Endothelial cell of umbilical vein (primary cell): ENCODE data around the gene CACNB4. TPM values are rescaled to one million over a fixed set of nuclear protein-coding genes. Genes with fewer than 3 reads are reported as not detected.
"Not testable (repeated sequence)": the region's sequence is repeated elsewhere in the genome, so short reads cannot be mapped to it uniquely, and the experiment has no call there.

Experiments
- BruUV-seq: library from RNA; stranded (reverse); fragments of 400-500 nt; replicated peaks from 2 replicates; lab custom pipeline; 2021; lab: Mats Ljungman, UMichigan
- CTCF ChIA-PET: fragments of 300-600, 350-600 bp; sonication (Branson Sonifier 250); formaldehyde crosslinking; loops from one replicate; lab custom pipeline; 2021; ENCODE audit warnings: antibody characterized with exemption, inconsistent platforms; lab: Charles Lee
- POLR2A ChIA-PET: fragments of 300-600, 350-600 bp; sonication (Branson Sonifier 250); formaldehyde crosslinking; loops from one replicate; lab custom pipeline; 2021; ENCODE audit warnings: antibody characterized with exemption, inconsistent platforms; lab: Charles Lee
- DNase-seq: peaks from one replicate; pipeline ENCODE4 v3.0.0-alpha.2; 2011; ENCODE audit warnings: low read depth, low spot score
- FAIRE-seq: peaks from 2 replicates; lab custom pipeline; 2011; peaks lifted over from hg19 to GRCh38; lab: Jason Lieb, UNC
- H2AFZ ChIP-seq: 2 replicates; pipeline ENCODE4 v1.6.0; 2012; ENCODE audit warnings: low read depth, low read length, control low read depth, inconsistent platforms
- H3K27ac ChIP-seq: 2 replicates; pipeline ENCODE4 v1.5.1; 2011; ENCODE audit warnings: low read depth, mild to moderate bottlenecking, control low read depth, low read length, moderate library complexity; ENCODE audit not compliant: insufficient read depth
- H3K27me3 ChIP-seq, 2 experiments: 2 replicates each; pipeline versions ENCODE4 v1.6.0 to v1.6.1; 2011; ENCODE audit warnings: low read length in 2 of 2, mixed read lengths in 1 of 2; ENCODE audit not compliant: control insufficient read depth in 2 of 2, insufficient read depth in 2 of 2
- H3K36me3 ChIP-seq, 2 experiments: 2 replicates in 1 of 2; 3 replicates in 1 of 2; pipeline ENCODE4 v1.5.1; 2011; ENCODE audit warnings: low read length in 2 of 2, mild to moderate bottlenecking in 1 of 2, moderate library complexity in 1 of 2; ENCODE audit not compliant: control insufficient read depth in 2 of 2, insufficient read depth in 2 of 2; ENCODE audit errors: extremely low read depth in 1 of 2
- H3K4me1 ChIP-seq: 3 replicates; pipeline ENCODE4 v1.5.1; 2011; ENCODE audit warnings: mild to moderate bottlenecking, low read length; ENCODE audit not compliant: control insufficient read depth, insufficient read depth; ENCODE audit errors: extremely low read depth
- H3K4me2 ChIP-seq: 2 replicates; pipeline ENCODE4 v1.6.1; 2011; ENCODE audit warnings: low read length, control low read depth, mixed read lengths; ENCODE audit not compliant: insufficient read depth
- H3K4me3 ChIP-seq, 3 experiments: fragments of 200-600 bp in 1 of 3; sonication (generic), shearing (Covaris generic) in 1 of 3; replicated peaks in 1 of 3; 2 replicates each; pipeline ENCODE4 v1.5.1; 2011 to 2016; ENCODE audit warnings: control low read depth in 3 of 3, low read length in 3 of 3, mild to moderate bottlenecking in 2 of 3, inconsistent platforms in 1 of 3, low read depth in 1 of 3, moderate library complexity in 1 of 3; ENCODE audit not compliant: insufficient read depth in 1 of 3
- H3K79me2 ChIP-seq: 2 replicates; pipeline ENCODE4 v1.6.0; 2012; ENCODE audit warnings: low read length, inconsistent platforms; ENCODE audit not compliant: control insufficient read depth, insufficient read depth
- H3K9ac ChIP-seq: replicated peaks from 2 replicates; pipeline ENCODE3; 2011; ENCODE audit warnings: low read length, control low read depth; ENCODE audit not compliant: insufficient read depth; ENCODE audit errors: extremely low read depth
- H3K9me1 ChIP-seq: replicated peaks from 3 replicates; pipeline ENCODE4 v1.6.0; 2011; ENCODE audit warnings: mild to moderate bottlenecking, low read length; ENCODE audit not compliant: control insufficient read depth, insufficient read depth; ENCODE audit errors: extremely low read depth
- H3K9me3 ChIP-seq: replicated peaks from 2 replicates; pipeline ENCODE4 v1.5.1; 2012; ENCODE audit warnings: low read length, inconsistent platforms; ENCODE audit not compliant: control insufficient read depth, insufficient read depth
- H4K20me1 ChIP-seq: replicated peaks from 2 replicates; pipeline ENCODE3; 2011; ENCODE audit warnings: mild to moderate bottlenecking, low read length; ENCODE audit not compliant: control insufficient read depth, insufficient read depth; ENCODE audit errors: extremely low read depth
- EZH2 ChIP-seq: IDR thresholded peaks from 2 replicates; pipeline ENCODE4 v1.6.1; 2012; ENCODE audit warnings: borderline replicate concordance, low read depth, mild to moderate bottlenecking, moderate library complexity, low read length, inconsistent platforms; ENCODE audit not compliant: severe bottlenecking
- FOS ChIP-seq: IDR thresholded peaks from 2 replicates; pipeline ENCODE4 v1.6.1; 2011; ENCODE audit warnings: mild to moderate bottlenecking, low read length, moderate library complexity, borderline replicate concordance; ENCODE audit not compliant: insufficient read depth
- GATA2 ChIP-seq: IDR thresholded peaks from 2 replicates; pipeline ENCODE4 v1.7.0; 2011; ENCODE audit warnings: low read depth, mild to moderate bottlenecking, moderate library complexity, mixed read lengths, low read length; ENCODE audit not compliant: insufficient read length, insufficient read depth
- JUN ChIP-seq: IDR thresholded peaks from 2 replicates; pipeline ENCODE4 v1.6.1; 2011; ENCODE audit warnings: borderline replicate concordance, low read depth; ENCODE audit not compliant: insufficient read length, insufficient read depth
- MYC ChIP-seq: IDR thresholded peaks from one replicate; pipeline ENCODE4 v1.6.1; 2011; ENCODE audit warnings: mild to moderate bottlenecking, low read depth, low read length
- POLR2A ChIP-seq: IDR thresholded peaks from 2 replicates; pipeline ENCODE4 v1.6.1; 2012; ENCODE audit warnings: low read depth, mild to moderate bottlenecking, control low read depth, low read length
- POLR2AphosphoS5 ChIP-seq: IDR thresholded peaks from 2 replicates; pipeline ENCODE4 v1.6.1; 2012; ENCODE audit warnings: low read depth, mild to moderate bottlenecking, control low read depth, low read length, moderate library complexity; ENCODE audit not compliant: insufficient read depth
- dilution Hi-C: fragments of 300-500 bp; cut with MboI; formaldehyde crosslinking; loops from one replicate; pipeline ENCODE4 v1.15.0; 2019; ENCODE audit warnings: low sequenced_read_pairs; ENCODE audit not compliant: extremely low pct_ligation_motif_present
- intact Hi-C: fragments of 100-400 bp; cut with micrococcal nuclease; formaldehyde crosslinking; loops from one replicate; pipeline ENCODE4 v1.10.0; 2022
- polyA plus RNA-seq, 4 experiments: library from polyadenylated mRNA; depleted of rRNA in 3 of 4; stranded (reverse) in 3 of 4; unstranded in 1 of 4; fragments of >200 nt; gene quantifications; 2 replicates each; pipeline versions ENCODE4 v1.2.1 to v1.2.3, GENCODE V29; 2011 to 2012; ENCODE audit warnings: missing spikeins in 1 of 4
- total RNA-seq: library from RNA; stranded (reverse); gene quantifications from 2 replicates; pipeline ENCODE4 v1.2.3, GENCODE V29; 2021
- TF ChIP-seq, protein P1 (sequence below): IDR thresholded peaks from 2 replicates; pipeline ENCODE4 v1.6.1; 2011; ENCODE audit not compliant: insufficient read depth, insufficient read length
- TF ChIP-seq, protein P2 (sequence below), 2 donors: IDR thresholded peaks; 1 replicate in 1 of 2; 2 replicates in 1 of 2; pipeline ENCODE4 v1.5.1; 2011; ENCODE audit warnings: low read length in 2 of 2, mild to moderate bottlenecking in 2 of 2, moderate library complexity in 2 of 2, control low read depth in 1 of 2, inconsistent platforms in 1 of 2, low read depth in 1 of 2; ENCODE audit not compliant: insufficient read depth in 1 of 2; ENCODE audit errors: extremely low read depth in 1 of 2

Gene CACNB4
- total and polyA plus RNA-seq, 2 donors (not counting 3 experiments of a cell fraction or from before 2014, with no cell fraction given), result 0.23 to 0.58 TPM

DNA sequence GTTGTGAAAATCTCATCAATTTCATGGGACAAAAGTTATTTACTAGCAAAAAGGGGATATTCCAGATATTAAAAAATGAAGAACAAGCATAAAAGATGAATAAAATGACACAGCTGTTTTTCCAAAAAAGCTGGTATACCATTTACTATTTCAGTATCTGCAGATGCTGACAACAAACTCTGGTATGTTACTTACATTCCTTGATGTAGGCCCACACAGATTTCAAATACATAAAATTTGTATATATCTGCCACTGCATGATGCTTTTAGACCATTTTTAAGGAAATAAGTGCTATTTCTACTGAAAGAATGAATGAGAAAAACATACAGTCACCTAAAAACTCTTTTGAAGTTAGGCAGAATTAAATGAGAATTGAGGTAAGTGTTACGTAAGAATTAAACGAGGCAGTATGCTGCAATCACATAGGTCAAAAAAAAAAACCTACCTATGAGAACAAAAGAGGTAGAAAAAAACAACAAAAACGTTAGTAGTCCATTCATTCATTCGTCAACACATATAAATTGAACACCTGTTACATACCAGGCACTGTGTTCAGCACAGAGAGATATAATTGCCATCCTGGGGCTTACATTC lies 303.1 kb downstream of the CACNB4 start:
- no TSS peak for BruUV-seq

DNA sequence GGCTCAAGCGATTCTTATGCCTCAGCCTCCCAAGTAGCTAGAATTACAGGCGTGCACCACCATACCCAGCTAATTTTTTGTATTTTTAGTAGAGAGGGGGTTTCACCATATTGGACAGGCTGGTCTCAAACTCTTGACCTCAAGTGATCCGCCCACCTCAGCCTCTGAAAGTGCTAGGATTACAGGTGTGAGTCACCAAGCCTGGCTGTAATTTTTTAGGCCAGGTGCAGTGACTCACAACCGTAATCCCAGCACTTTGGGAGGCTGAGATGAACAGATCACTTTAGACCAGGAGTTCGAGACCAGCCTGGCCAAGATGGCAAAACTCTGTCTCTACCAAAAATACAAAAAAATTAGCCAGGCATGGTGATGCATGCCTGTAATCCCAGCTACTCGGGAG lies 304.4 kb downstream of the CACNB4 start:
- FAIRE-seq, POLR2A ChIA-PET, H3K27ac ChIP-seq, CTCF ChIA-PET, H3K36me3 ChIP-seq, H3K9ac ChIP-seq, H3K9me1 ChIP-seq, H3K4me1 ChIP-seq, H3K9me3 ChIP-seq, H3K4me3 ChIP-seq, DNase-seq, H2AFZ ChIP-seq, intact Hi-C loops, H3K4me2 ChIP-seq, H3K27me3 ChIP-seq, dilution Hi-C loops, H3K79me2 ChIP-seq, BruUV-seq, H4K20me1 ChIP-seq: not testable (repeated sequence)

More for the DNA sequence above, 303.1 kb downstream of the CACNB4 start:
- H3K36me3 ChIP-seq, result no peaks in the 10 kb centered on the region
- no peaks in the 10 kb centered on the region for H3K27me3 ChIP-seq
- no peaks in the 10 kb centered on the region for H3K9me1 ChIP-seq
- H3K4me3 ChIP-seq, result no peak overlapping the region
- no peak overlapping the region for H3K27ac ChIP-seq
- H3K9me3 ChIP-seq, result no peaks in the 10 kb centered on the region
- H3K79me2 ChIP-seq, result no peaks in the 10 kb centered on the region
- DNase-seq (no peak), FAIRE-seq (no peak)
- no peak overlapping the region for H3K4me2 ChIP-seq
- POLR2A ChIA-PET, result no interaction called here
- no peak for TF ChIP-seq MYC
- TF ChIP-seq JUN, result no peak
- no peak for TF ChIP-seq EZH2
- no peak for TF ChIP-seq POLR2A
- TF ChIP-seq, protein P1, sequence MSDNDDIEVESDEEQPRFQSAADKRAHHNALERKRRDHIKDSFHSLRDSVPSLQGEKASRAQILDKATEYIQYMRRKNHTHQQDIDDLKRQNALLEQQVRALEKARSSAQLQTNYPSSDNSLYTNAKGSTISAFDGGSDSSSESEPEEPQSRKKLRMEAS, result no peak
- TF ChIP-seq, protein P2, sequence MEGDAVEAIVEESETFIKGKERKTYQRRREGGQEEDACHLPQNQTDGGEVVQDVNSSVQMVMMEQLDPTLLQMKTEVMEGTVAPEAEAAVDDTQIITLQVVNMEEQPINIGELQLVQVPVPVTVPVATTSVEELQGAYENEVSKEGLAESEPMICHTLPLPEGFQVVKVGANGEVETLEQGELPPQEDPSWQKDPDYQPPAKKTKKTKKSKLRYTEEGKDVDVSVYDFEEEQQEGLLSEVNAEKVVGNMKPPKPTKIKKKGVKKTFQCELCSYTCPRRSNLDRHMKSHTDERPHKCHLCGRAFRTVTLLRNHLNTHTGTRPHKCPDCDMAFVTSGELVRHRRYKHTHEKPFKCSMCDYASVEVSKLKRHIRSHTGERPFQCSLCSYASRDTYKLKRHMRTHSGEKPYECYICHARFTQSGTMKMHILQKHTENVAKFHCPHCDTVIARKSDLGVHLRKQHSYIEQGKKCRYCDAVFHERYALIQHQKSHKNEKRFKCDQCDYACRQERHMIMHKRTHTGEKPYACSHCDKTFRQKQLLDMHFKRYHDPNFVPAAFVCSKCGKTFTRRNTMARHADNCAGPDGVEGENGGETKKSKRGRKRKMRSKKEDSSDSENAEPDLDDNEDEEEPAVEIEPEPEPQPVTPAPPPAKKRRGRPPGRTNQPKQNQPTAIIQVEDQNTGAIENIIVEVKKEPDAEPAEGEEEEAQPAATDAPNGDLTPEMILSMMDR (IDR thresholded peaks at IDR 0.05; ENCODE audit: extremely low read depth in 1 of 2, insufficient read depth in 1 of 2, low read depth in 1 of 2, low read length in 2 of 2), result no peak
- TF ChIP-seq GATA2, result no peak
- no peak for TF ChIP-seq POLR2AphosphoS5
- no peak for TF ChIP-seq FOS
- dilution Hi-C loops, result no loop called here
- CTCF ChIA-PET, result no interaction called here
- intact Hi-C loops, result no loop called here
- H3K9ac ChIP-seq, result no peak overlapping the region
- no peaks in the 10 kb centered on the region for H3K4me1 ChIP-seq
- no peaks in the 10 kb centered on the region for H4K20me1 ChIP-seq
- no peak overlapping the region for H2AFZ ChIP-seq
